Osteocyte (in vitro differentiated cells): ENCODE data around the gene ABCA5. TPM values are rescaled to one million over a fixed set of nuclear protein-coding genes. Genes with fewer than 3 reads are reported as not detected.

Source experiments
- DNase-seq: peaks from one replicate; pipeline ENCODE4 v3.0.0; 2021; ENCODE audit warnings: mixed read lengths; ENCODE audit not compliant: unreplicated experiment; ENCODE audit errors: extremely low spot score
- H3K27ac Mint-ChIP-seq: one replicate; pipeline ENCODE4 v1.8.0; 2021; ENCODE audit warnings: mild to moderate bottlenecking, mixed read lengths; ENCODE audit not compliant: unreplicated experiment
- H3K27me3 Mint-ChIP-seq: one replicate; pipeline ENCODE4 v1.8.0; 2021; ENCODE audit warnings: mixed read lengths; ENCODE audit not compliant: unreplicated experiment
- H3K36me3 Mint-ChIP-seq: one replicate; pipeline ENCODE4 v1.8.0; 2021; ENCODE audit warnings: mixed read lengths; ENCODE audit not compliant: unreplicated experiment
- H3K4me1 Mint-ChIP-seq: one replicate; pipeline ENCODE4 v1.8.0; 2021; ENCODE audit warnings: mixed read lengths; ENCODE audit not compliant: unreplicated experiment
- H3K4me3 Mint-ChIP-seq: one replicate; pipeline ENCODE4 v1.8.0; 2021; ENCODE audit warnings: mild to moderate bottlenecking, moderate library complexity, mixed read lengths; ENCODE audit not compliant: unreplicated experiment
- H3K9me3 Mint-ChIP-seq: one replicate; pipeline ENCODE4 v1.8.0; 2021; ENCODE audit warnings: mixed read lengths; ENCODE audit not compliant: unreplicated experiment
- CTCF ChIP-seq: fragments of 200-600 bp; sonication (generic); IDR thresholded peaks from 2 replicates; pipeline ENCODE4 v1.5.0; 2021; ENCODE audit warnings: antibody characterized with exemption, mild to moderate bottlenecking, moderate library complexity
- total RNA-seq: library from RNA; stranded (reverse); gene quantifications from 2 replicates; pipeline ENCODE4 v1.2.1, GENCODE V29; 2021

ABCA5 gene
- total RNA-seq, 1 donor from 2014 or later, result 15.9 TPM

GRCh38 chr17:69231521-69231920, 95.4 kb downstream of the ABCA5 start:
- H3K27me3 Mint-ChIP-seq, result no peaks in the 10 kb centered on the region
- TF ChIP-seq CTCF, result no peak
- peaks cover 16% of the 10 kb centered on the region for H3K9me3 Mint-ChIP-seq
- peaks cover 10% of the 10 kb centered on the region for H3K4me1 Mint-ChIP-seq
- H3K36me3 Mint-ChIP-seq, result peaks cover 3% of the 10 kb centered on the region
- no peak overlapping the region for H3K27ac Mint-ChIP-seq
- H3K4me3 Mint-ChIP-seq, result no peak overlapping the region
- no peak for DNase-seq

- no peaks in the 10 kb centered on the region for H3K27me3 Mint-ChIP-seq
- peaks cover 10% of the 10 kb centered on the region for H3K4me1 Mint-ChIP-seq
- no peak for DNase-seq
- H3K36me3 Mint-ChIP-seq, result peaks cover 3% of the 10 kb centered on the region
- H3K27ac Mint-ChIP-seq, result no peak overlapping the region
- TF ChIP-seq CTCF, result no peak
- H3K9me3 Mint-ChIP-seq, result peaks cover 16% of the 10 kb centered on the region
- no peak overlapping the region for H3K4me3 Mint-ChIP-seq
Measured at GRCh38 chr17:69230939-69231338, 96.0 kb downstream of the ABCA5 start.

GRCh38 chr17:69228576-69228975, 98.4 kb downstream of the ABCA5 start, which contains the start of gene ABCA10:
ABCA10 (minus strand) TSS chr17:69228824; CDS start chr17:69225358, 3,466 bp downstream.
- Mint-ChIP-seq H3K4me1 (peaks cover 12% of the 10 kb centered on the region), H3K4me3 (no peak within 1 kb of the TSS), H3K36me3 (peaks cover 3% of the 10 kb centered on the region), H3K9me3 (peaks cover 16% of the 10 kb centered on the region), H3K27me3 (no peaks in the 10 kb centered on the region), H3K27ac (no peak within 1 kb of the TSS)
- no peak for DNase-seq
- TF ChIP-seq CTCF, result no peak

GRCh38 chr17:69228018-69228417, 98.9 kb downstream of the ABCA5 start:
- no peak for TF ChIP-seq CTCF
- no peaks in the 10 kb centered on the region for H3K27me3 Mint-ChIP-seq
- no peak overlapping the region for H3K4me3 Mint-ChIP-seq
- H3K36me3 Mint-ChIP-seq, result peaks cover 3% of the 10 kb centered on the region
- peaks cover 13% of the 10 kb centered on the region for H3K9me3 Mint-ChIP-seq
- no peak overlapping the region for H3K27ac Mint-ChIP-seq
- DNase-seq, result no peak
- peaks cover 15% of the 10 kb centered on the region for H3K4me1 Mint-ChIP-seq

- H3K4me1 Mint-ChIP-seq, result peaks cover 15% of the 10 kb centered on the region
- no peak for TF ChIP-seq CTCF
- no peak overlapping the region for H3K4me3 Mint-ChIP-seq
- H3K27ac Mint-ChIP-seq, result no peak overlapping the region
- no peak for DNase-seq
- H3K36me3 Mint-ChIP-seq, result peaks cover 3% of the 10 kb centered on the region
- peaks cover 8% of the 10 kb centered on the region for H3K9me3 Mint-ChIP-seq
- no peaks in the 10 kb centered on the region for H3K27me3 Mint-ChIP-seq
Measured at GRCh38 chr17:69227541-69227940, 99.4 kb downstream of the ABCA5 start.
